Left kidney (tissue), 2 donors: Measurements from ENCODE around the gene FBLIM1. TPM values are rescaled to one million over a fixed set of nuclear protein-coding genes. Genes with fewer than 3 reads are reported as not detected.
"Not testable (repeated sequence)": the region's sequence is repeated elsewhere in the genome, so short reads cannot be mapped to it uniquely, and the experiment has no call there.

ENCODE experiments used
- DNase-seq: peaks from one replicate; pipeline ENCODE4 v3.0.0-alpha.2; 2013
- polyA plus RNA-seq: library from polyadenylated mRNA; unstranded; fragments of 120-200 nt; gene quantifications from one replicate; pipeline ENCODE4 v1.2.1, GENCODE V29; 2013; ENCODE audit not compliant: insufficient read length

FBLIM1 gene
- polyA plus RNA-seq, 1 donor = 49.5 TPM

DNA sequence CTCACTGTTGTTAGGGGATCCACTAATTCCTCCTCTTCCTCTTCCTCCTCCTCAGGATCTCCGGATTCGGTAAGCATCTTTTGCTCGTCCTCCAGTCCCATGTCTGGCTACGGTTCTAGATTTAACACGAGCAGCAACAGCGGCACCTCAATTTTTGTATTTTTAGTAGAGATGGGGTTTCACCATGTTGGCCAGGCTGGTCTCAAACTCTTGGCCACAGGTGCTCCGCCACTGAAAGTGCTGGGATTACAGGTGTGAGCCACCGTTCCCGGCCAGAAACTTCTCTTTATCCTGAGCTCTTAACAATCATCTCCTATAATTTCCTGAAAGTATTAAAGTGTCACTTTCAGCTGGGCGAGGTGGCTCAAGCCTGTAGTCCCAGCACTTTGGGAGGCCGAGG is 49.0 kb downstream of the FBLIM1 start, which contains the start of gene UQCRHL:
TSS of gene UQCRHL (minus strand) at position 101 of the 400 bp plus-strand sequence. CDS start at position 101, 0 bp downstream.
- not testable (repeated sequence) for DNase-seq

DNA sequence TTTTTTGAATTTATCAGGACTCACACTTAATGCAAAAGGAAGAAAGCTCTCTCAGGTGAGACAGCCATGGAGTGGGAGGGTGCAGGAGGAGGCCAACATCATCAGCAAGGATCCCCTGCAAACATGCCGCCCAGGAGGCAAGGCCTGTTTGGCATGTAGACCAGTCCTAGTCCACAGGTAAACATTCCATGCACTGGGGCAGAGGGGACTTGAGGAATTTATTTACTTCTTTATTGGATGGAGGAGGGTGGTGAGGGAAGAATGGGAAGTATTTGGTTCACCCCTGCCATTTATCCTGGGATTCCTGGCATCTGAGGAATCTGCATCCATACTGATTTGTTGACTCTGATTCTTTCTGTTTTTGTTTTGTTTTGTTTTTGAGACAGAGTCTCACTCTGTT is 50.4 kb downstream of the FBLIM1 start:
- DNase-seq = no peak

DNA sequence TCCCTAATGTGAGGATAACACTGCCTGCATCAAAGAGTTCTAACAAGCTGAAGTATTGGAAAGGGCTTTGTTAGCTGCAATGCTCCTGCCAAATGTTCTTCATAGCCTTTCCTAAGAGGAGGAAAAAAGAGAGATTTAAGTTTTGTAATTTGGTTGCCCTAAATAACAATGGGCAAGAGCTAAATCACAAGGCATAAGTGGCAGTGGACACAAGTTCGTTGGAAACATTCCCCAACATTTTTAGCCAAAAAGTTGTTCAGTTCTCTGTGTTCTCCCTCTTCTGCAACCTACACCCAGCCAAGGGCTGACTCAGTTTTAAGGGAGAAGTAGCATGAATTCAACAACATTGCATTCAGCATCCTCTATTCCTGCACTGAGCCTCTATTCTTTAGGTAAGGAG is 51.5 kb downstream of the FBLIM1 start:
- no peak for DNase-seq

- no peak for DNase-seq
Observed at GRCh38 chr1:15816674-15817073, 58.1 kb downstream of the FBLIM1 start.

DNA sequence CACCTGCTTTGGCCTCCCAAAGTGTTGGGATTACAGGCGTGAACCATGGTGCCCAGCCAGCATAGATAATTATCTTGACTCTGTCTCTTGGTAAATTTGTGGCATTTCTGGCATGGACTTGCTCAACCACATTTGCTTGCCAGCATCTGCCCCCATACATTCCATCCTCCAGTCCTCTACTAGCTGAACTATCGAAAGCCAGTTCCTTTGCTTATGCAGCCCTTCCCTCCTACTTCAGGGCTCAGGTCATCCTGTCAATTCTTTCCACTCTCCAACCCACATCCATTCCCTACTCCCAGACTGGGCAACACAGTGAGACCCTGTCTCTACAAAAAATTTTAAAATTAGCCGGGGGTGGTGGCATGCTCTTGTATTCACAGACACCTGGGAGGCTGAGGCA is 61.9 kb downstream of the FBLIM1 start:
- no peak for DNase-seq

DNA sequence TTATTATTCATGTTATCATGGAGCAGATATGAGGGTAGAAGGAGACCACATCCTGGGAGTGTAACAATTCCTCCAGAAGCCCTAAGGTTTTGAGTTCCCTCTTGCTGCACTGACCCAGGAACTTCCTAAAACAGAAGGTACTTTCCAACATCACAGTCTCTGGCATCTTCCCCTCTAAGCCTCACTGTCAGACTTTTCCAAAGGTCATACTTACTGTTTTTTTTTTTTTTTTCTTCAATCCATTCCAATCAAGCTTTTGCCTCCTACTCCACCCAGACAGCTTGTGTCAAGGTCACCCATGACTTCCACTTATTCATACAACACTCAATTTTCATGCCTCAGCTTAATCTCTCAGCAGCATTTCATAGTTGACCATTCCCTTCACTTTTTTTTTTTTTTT is 67.2 kb downstream of the FBLIM1 start:
- no peak for DNase-seq

- no peak for DNase-seq
Observed at GRCh38 chr1:15826810-15827507, 68.4 kb downstream of the FBLIM1 start.

DNA sequence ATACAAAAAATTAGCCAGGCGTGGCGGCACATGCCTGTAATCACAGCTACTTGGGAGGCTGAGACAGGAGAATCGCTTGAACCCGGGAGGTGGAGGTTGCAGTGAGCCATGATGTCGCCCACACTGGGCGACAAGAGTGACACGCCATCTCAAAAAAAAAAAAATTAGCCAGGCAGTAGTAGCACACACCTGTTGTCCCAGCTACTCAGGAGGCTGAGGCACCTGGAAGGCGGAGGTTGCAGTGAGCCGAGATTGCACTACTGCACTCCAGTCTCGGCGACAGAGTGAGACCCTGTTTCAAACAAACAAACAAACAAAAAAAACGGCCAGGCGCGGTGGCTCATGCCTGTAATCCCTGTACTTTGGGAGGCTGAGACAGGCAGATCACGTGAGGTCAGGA is 69.0 kb downstream of the FBLIM1 start:
- not testable (repeated sequence) for DNase-seq

GRCh38 chr1:15828931-15829330 is 70.3 kb downstream of the FBLIM1 start:
- not testable (repeated sequence) for DNase-seq

DNA sequence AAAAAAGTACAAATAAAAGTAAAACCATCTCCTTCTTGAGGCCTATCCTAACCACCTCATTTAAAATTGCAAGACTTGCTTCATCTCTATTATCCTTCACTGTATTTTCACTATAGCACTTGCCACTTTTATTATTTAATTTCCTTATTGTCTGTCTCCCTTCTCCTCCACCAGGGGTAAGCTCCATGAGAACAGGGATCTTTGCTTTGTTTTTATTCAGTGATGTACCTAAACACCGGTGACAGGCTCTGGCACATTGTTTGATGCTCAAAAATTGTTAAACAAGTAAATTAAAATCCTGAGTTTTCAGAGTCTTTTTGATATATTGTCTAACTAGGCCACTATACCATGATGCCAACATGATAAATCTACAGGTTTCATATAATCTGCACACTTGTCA is 71.7 kb downstream of the FBLIM1 start:
- no peak for DNase-seq

- no peak for DNase-seq
Observed at GRCh38 chr1:15833069-15833679, 74.6 kb downstream of the FBLIM1 start.

DNA sequence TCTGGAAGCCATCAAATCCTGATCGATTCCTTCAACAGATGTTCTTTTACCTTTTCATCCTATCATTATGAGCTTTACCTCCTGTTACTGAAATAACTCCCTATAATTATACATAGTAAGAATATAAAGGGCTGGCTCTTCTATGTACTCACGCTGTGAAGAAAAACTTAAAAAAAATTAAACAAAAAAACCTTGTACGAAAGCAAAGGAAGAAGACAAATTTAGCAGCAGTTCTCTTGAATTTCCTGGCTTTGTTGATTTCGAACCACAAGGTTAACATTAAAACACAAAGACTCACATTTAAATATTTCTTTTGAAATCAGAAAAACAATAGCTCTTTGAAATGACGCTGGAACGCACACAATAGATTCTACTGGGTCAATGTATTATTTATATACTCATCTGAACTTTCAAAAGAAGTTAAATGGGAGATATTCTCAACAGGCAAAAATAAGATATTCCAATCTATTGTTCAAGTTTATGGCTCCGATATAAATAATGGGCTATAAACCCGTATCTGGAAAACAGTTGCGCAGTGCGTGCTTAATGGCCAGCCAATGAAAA is 75.3 kb downstream of the FBLIM1 start:
- no peak for DNase-seq

DNA sequence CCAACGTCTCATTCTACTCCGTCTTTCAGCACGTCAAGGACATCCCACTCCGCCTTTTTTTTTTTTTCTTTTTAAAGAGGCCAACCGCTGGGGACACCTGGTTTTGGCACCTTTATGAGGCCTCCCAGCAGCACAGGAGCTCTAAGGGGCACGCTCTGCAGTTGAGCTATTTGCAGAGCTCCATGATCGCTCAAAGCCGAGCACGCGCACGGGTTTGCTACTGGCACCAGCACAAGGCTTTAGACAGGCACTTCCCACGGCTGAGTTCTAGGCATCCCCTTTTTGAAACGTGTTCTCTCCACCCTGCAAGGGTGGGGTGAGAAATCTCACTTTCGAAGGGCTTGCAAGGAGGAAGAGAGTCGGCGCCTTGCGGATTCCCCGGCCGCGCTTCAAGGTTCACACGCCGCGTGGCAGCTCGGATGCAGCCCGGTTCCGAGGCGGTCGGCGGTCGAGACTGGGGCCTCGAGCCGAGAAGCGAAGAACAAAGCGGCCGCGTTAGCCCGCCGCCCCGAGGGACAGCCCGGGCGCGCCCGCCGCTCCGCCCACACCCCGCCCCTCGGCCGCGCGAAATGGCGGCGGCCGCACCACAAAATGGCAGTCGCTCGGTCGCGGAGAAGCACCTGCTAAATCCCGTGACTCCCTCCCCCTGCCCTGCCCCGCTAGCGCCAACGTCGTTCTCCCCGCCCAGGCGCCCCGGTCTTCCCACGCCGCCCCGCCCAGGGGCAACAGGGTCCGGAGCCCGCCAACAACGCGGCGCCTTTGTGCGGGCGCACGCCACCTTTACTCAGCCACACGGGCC is 76.0 kb downstream of the FBLIM1 start:
- peak; percentile 95 for DNase-seq

GRCh38 chr1:15835205-15835740 is 76.7 kb downstream of the FBLIM1 start:
- DNase-seq = no peak

- peak; percentile 100 for DNase-seq
Observed at GRCh38 chr1:15835741-15836510, 77.3 kb downstream of the FBLIM1 start.

Other genes with a start within 250 kb of the FBLIM1 start
- gene CASP9, start 234.6 kb upstream of the FBLIM1 start, polyA plus RNA-seq = 31.0 TPM
- 36.6 TPM for gene DNAJC16, start 231.9 kb upstream of the FBLIM1 start, polyA plus RNA-seq
- 35.3 TPM for gene AGMAT, start 173.7 kb upstream of the FBLIM1 start, polyA plus RNA-seq
- 28.1 TPM for gene DDI2, start 141.3 kb upstream of the FBLIM1 start, polyA plus RNA-seq
- 41.7 TPM for gene PLEKHM2, start 74.5 kb upstream of the FBLIM1 start, polyA plus RNA-seq
- gene SLC25A34, start 22.5 kb upstream of the FBLIM1 start, polyA plus RNA-seq = 3.9 TPM
- gene TMEM82, start 16.3 kb upstream of the FBLIM1 start, polyA plus RNA-seq = 3.2 TPM
- gene UQCRHL, start 48.9 kb downstream of the FBLIM1 start, polyA plus RNA-seq = 3.1 TPM
- gene SPEN, start 88.9 kb downstream of the FBLIM1 start, polyA plus RNA-seq = 68.7 TPM
- gene ZBTB17, start 217.3 kb downstream of the FBLIM1 start, polyA plus RNA-seq = 30.6 TPM
- gene SRARP, start 245.4 kb downstream of the FBLIM1 start, polyA plus RNA-seq = 0.23 TPM